ENCODE measurements around the gene WDFY3.

The WDFY3 gene

DNA sequence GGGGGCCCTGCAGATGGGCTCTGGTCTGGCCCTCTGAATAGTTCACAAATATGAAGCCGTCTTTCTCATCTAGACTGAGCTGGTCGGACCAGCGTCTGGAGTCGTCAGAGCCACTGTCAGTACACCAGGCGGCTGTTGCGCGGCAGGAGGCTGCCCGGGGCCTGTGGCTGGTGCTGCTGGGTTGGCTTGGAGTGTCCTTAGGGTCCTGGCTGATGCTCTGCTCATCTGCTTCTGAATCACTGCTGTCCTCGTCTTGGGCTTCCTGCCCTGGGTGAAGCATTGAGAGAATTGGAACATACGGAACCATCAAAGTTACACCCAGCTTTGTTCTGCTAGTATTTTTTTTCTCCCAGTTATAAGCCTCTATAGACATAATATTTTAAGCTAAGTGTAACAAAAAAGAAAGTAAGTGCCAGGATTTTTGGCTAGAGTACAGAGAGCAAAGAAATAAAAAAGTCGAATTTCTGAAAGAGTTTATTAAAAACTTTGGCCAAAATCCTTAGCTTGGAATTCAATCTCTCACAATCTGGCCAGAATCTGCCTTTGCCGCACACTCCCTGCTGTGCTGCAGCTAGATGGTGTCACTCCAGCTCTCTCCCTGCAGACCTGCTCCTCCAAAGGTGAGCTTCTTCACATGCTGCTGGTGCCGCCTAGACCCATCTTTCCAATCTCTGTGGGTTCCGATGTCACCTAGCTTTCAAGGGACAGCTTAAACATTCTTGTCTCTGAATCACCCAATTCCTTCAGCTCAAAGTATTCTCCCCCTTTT, 287.3 kb downstream of the WDFY3 start:
- Histone ChIP-seq H3K27ac (ENCODE audit: low read depth, low read length) (no peak overlapping the region), H2AFZ (ENCODE audit: low read depth, low read length, severe bottlenecking) (no peak overlapping the region), H3K79me2 (ENCODE audit: insufficient read depth, low read length) (no peaks in the 10 kb centered on the region), H3K4me2 (ENCODE audit: low read depth, low read length, poor library complexity, severe bottlenecking) (no peak overlapping the region), H3F3A (ENCODE audit: insufficient read depth) (no peaks in the 10 kb centered on the region), H3K36me3 (ENCODE audit: low read length) (no peaks in the 10 kb centered on the region), H3K9me3 (ENCODE audit: insufficient read depth, low read length) (no peaks in the 10 kb centered on the region), H3K4me3 (ENCODE audit: insufficient read depth, low read length, poor library complexity, severe bottlenecking) (no peak overlapping the region), H3K27me3 (ENCODE audit: low read length) (no peaks in the 10 kb centered on the region), H4K20me1 (ENCODE audit: low read depth, low read length) (no peaks in the 10 kb centered on the region), H3K9me2 (replicated peaks; ENCODE audit: insufficient read depth, low read length) (no peaks in the 10 kb centered on the region), H3K9ac (ENCODE audit: low read length) (no peak overlapping the region)
- TF ChIP-seq EZH2phosphoT487 (conservative IDR thresholded peaks at IDR 0.05; ENCODE audit: low read length), result no peak
- TF ChIP-seq, protein P1, sequence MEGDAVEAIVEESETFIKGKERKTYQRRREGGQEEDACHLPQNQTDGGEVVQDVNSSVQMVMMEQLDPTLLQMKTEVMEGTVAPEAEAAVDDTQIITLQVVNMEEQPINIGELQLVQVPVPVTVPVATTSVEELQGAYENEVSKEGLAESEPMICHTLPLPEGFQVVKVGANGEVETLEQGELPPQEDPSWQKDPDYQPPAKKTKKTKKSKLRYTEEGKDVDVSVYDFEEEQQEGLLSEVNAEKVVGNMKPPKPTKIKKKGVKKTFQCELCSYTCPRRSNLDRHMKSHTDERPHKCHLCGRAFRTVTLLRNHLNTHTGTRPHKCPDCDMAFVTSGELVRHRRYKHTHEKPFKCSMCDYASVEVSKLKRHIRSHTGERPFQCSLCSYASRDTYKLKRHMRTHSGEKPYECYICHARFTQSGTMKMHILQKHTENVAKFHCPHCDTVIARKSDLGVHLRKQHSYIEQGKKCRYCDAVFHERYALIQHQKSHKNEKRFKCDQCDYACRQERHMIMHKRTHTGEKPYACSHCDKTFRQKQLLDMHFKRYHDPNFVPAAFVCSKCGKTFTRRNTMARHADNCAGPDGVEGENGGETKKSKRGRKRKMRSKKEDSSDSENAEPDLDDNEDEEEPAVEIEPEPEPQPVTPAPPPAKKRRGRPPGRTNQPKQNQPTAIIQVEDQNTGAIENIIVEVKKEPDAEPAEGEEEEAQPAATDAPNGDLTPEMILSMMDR (IDR thresholded peaks at IDR 0.05; ENCODE audit: insufficient read depth, low read length, poor library complexity, severe bottlenecking), result no peak

- Histone ChIP-seq H3K79me2 (ENCODE audit: insufficient read depth, low read length) (no peaks in the 10 kb centered on the region), H4K20me1 (ENCODE audit: low read depth, low read length) (no peaks in the 10 kb centered on the region), H3K36me3 (ENCODE audit: low read length) (no peaks in the 10 kb centered on the region), H3K4me2 (ENCODE audit: low read depth, low read length, poor library complexity, severe bottlenecking) (no peak overlapping the region), H3K9me2 (replicated peaks; ENCODE audit: insufficient read depth, low read length) (no peaks in the 10 kb centered on the region), H3K9me3 (ENCODE audit: insufficient read depth, low read length) (no peaks in the 10 kb centered on the region), H3K4me3 (ENCODE audit: insufficient read depth, low read length, poor library complexity, severe bottlenecking) (no peak overlapping the region), H3K9ac (ENCODE audit: low read length) (no peak overlapping the region), H3K27ac (ENCODE audit: low read depth, low read length) (no peak overlapping the region), H3F3A (ENCODE audit: insufficient read depth) (no peaks in the 10 kb centered on the region), H2AFZ (ENCODE audit: low read depth, low read length, severe bottlenecking) (no peak overlapping the region), H3K27me3 (ENCODE audit: low read length) (no peaks in the 10 kb centered on the region)
- TF ChIP-seq EZH2phosphoT487 (conservative IDR thresholded peaks at IDR 0.05; ENCODE audit: low read length), result no peak
- TF ChIP-seq, protein P1 (IDR thresholded peaks at IDR 0.05; ENCODE audit: insufficient read depth, low read length, poor library complexity, severe bottlenecking), result no peak
Observed at GRCh38 chr4:84677995-84678394, 288.5 kb downstream of the WDFY3 start.

DNA sequence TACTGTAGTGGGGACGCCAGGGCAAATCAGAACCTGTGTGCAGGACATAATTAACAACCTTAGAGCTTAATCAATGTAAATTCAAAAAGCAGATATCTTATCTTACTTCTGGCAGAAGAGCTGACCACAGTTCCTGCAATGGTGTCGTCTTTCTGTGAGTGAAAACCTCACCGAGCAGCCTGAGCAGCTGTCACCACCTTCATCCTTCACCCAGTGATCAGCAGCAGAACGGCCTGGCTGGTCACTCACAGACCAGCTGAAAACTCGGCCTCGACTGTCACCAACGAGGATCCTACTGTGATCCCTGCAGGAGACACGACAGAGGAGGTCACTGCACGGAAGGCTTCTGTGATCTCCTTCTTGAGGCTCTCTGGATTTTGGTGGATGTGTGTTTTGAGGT, 289.4 kb downstream of the WDFY3 start:
- no peaks in the 10 kb centered on the region for H3K9me3 ChIP-seq (ENCODE audit: insufficient read depth, low read length)
- no peaks in the 10 kb centered on the region for H3K79me2 ChIP-seq (ENCODE audit: insufficient read depth, low read length)
- no peak overlapping the region for H3K27ac ChIP-seq (ENCODE audit: low read depth, low read length)
- TF ChIP-seq EZH2phosphoT487 (conservative IDR thresholded peaks at IDR 0.05; ENCODE audit: low read length), result no peak
- H2AFZ ChIP-seq (ENCODE audit: low read depth, low read length, severe bottlenecking), result no peak overlapping the region
- H3K9ac ChIP-seq (ENCODE audit: low read length), result no peak overlapping the region
- H3K4me2 ChIP-seq (ENCODE audit: low read depth, low read length, poor library complexity, severe bottlenecking), result no peak overlapping the region
- no peaks in the 10 kb centered on the region for H3K9me2 ChIP-seq (replicated peaks; ENCODE audit: insufficient read depth, low read length)
- H3K36me3 ChIP-seq (ENCODE audit: low read length), result no peaks in the 10 kb centered on the region
- H3F3A ChIP-seq (ENCODE audit: insufficient read depth), result no peaks in the 10 kb centered on the region
- no peak overlapping the region for H3K4me3 ChIP-seq (ENCODE audit: insufficient read depth, low read length, poor library complexity, severe bottlenecking)
- H3K27me3 ChIP-seq (ENCODE audit: low read length), result no peaks in the 10 kb centered on the region
- H4K20me1 ChIP-seq (ENCODE audit: low read depth, low read length), result no peaks in the 10 kb centered on the region

DNA sequence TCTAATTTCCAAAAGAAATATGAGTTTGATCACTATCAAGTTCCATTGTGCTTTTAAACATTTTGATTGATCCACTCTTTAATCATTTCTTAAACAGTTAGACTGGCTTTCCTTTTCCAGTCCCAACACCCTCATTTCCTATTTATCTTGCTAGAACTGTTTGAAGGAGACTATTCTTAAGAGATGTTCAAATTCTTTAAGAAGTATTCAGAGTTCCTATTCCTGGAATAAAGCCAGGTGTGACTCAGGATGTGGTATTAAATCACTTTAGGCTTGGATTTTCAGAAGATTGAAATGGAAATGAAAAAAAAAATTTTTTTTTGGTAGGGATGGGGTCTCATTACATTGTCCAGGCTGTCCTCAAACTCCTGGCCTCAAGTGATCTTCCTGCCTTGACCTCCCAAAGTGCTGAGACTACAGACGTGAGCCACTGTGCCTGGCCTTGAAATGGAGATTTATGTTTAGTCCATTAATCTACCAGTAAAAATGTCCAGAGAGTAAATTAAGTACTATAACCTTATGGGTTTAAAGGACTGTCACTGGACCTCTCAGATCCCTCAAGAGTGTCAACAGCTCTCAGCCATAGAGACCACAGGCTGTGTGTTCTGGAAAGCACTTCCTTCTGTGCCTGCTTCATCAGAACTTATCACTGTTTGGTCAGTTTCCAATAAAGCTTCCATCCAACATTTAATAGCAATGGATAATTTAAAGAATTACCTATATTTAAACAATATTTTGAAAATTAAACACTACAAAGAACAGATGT, 292.8 kb downstream of the WDFY3 start:
- no peaks in the 10 kb centered on the region for H3K9me2 ChIP-seq (replicated peaks; ENCODE audit: insufficient read depth, low read length)
- H3K79me2 ChIP-seq (ENCODE audit: insufficient read depth, low read length), result no peaks in the 10 kb centered on the region
- no peak overlapping the region for H2AFZ ChIP-seq (ENCODE audit: low read depth, low read length, severe bottlenecking)
- H3K9ac ChIP-seq (ENCODE audit: low read length), result no peak overlapping the region
- no peaks in the 10 kb centered on the region for H4K20me1 ChIP-seq (ENCODE audit: low read depth, low read length)
- no peaks in the 10 kb centered on the region for H3K9me3 ChIP-seq (ENCODE audit: insufficient read depth, low read length)
- TF ChIP-seq EZH2phosphoT487 (conservative IDR thresholded peaks at IDR 0.05; ENCODE audit: low read length), result no peak
- TF ChIP-seq, protein P1 (IDR thresholded peaks at IDR 0.05; ENCODE audit: insufficient read depth, low read length, poor library complexity, severe bottlenecking), result no peak
- no peak overlapping the region for H3K27ac ChIP-seq (ENCODE audit: low read depth, low read length)
- H3K36me3 ChIP-seq (ENCODE audit: low read length), result no peaks in the 10 kb centered on the region
- no peaks in the 10 kb centered on the region for H3K27me3 ChIP-seq (ENCODE audit: low read length)
- no peak overlapping the region for H3K4me2 ChIP-seq (ENCODE audit: low read depth, low read length, poor library complexity, severe bottlenecking)
- no peak overlapping the region for H3K4me3 ChIP-seq (ENCODE audit: insufficient read depth, low read length, poor library complexity, severe bottlenecking)
- H3F3A ChIP-seq (ENCODE audit: insufficient read depth), result no peaks in the 10 kb centered on the region

Data from SU-DHL-6 (cell line).